GM23338 (cell line): ENCODE data around the gene PCSK7.

Experiments
- CREB1 ChIP-seq: fragments of 250-450 bp; sonication (Bioruptor Pico); IDR thresholded peaks from 2 replicates; pipeline ENCODE4 v1.5.0; 2020; ENCODE audit warnings: low read depth, mild to moderate bottlenecking, moderate library complexity
- CTCF ChIP-seq, 2 experiments: fragments of 200-600 bp in 1 of 2; sonication (generic) in 1 of 2; conservative IDR thresholded peaks; 2 replicates each; pipeline versions ENCODE4 v1.5.1 to v1.6.1; 2016 to 2017; ENCODE audit warnings: antibody characterized with exemption in 2 of 2, low read depth in 2 of 2, mild to moderate bottlenecking in 2 of 2, moderate library complexity in 1 of 2
- ETS1 ChIP-seq: IDR thresholded peaks from 2 replicates; pipeline ENCODE4 v1.6.1; 2016; ENCODE audit warnings: antibody characterized with exemption
- EZH2 ChIP-seq: fragments of 200-600 bp; sonication (generic); IDR thresholded peaks from one replicate; pipeline ENCODE4 v1.8.0; 2017; ENCODE audit warnings: antibody characterized with exemption, mild to moderate bottlenecking, low read depth; ENCODE audit not compliant: unreplicated experiment
- EZH2phosphoT487 ChIP-seq: fragments of 200-600 bp; sonication (generic); IDR thresholded peaks from one replicate; pipeline ENCODE4 v1.8.1; 2018; ENCODE audit warnings: antibody characterized with exemption; ENCODE audit not compliant: unreplicated experiment
- JUNB ChIP-seq: IDR thresholded peaks from one replicate; pipeline ENCODE4 v1.6.1; 2016; ENCODE audit warnings: antibody characterized with exemption; ENCODE audit not compliant: unreplicated experiment
- POLR2AphosphoS5 ChIP-seq: IDR thresholded peaks from 2 replicates; pipeline ENCODE4 v1.6.1; 2016; ENCODE audit warnings: antibody characterized with exemption, low read depth
- REST ChIP-seq: IDR thresholded peaks from one replicate; pipeline ENCODE4 v1.6.1; 2018; ENCODE audit warnings: antibody characterized with exemption; ENCODE audit not compliant: unreplicated experiment
- ZNF331 ChIP-seq: fragments of 250-450 bp; sonication (Bioruptor Pico); IDR thresholded peaks from 2 replicates; pipeline ENCODE4 v1.5.0; 2020; ENCODE audit warnings: low read depth, mild to moderate bottlenecking, moderate library complexity
- ZNF462 ChIP-seq: fragments of 250-450 bp; sonication (Bioruptor Pico); IDR thresholded peaks from 2 replicates; pipeline ENCODE4 v1.5.0; 2020; ENCODE audit warnings: mild to moderate bottlenecking, moderate library complexity

GRCh38 chr11:117191680-117192400 is 40.0 kb downstream of the PCSK7 start:
- TF ChIP-seq CTCF (conservative IDR thresholded peaks at IDR 0.05; ENCODE audit: low read depth in 2 of 2) (no peak), EZH2 (no peak), EZH2phosphoT487 (no peak), CREB1 (CRISPR knock-in tag) (no peak), POLR2AphosphoS5 (no peak), ETS1 (no peak), JUNB (no peak), REST (no peak), ZNF462 (CRISPR knock-in tag) (no peak), ZNF331 (no peak)
